NCI-H1105 (cell line): ENCODE measurements around the gene BRWD1.
"Not testable (repeated sequence)": the region's sequence is repeated elsewhere in the genome, so short reads cannot be mapped to it uniquely, and the experiment has no call there.

Experiments used
- DNase-seq: peaks from one replicate; lab custom pipeline; 2025; lab: John Stamatoyannopoulos, UW

Gene BRWD1

GRCh38 chr21:39282911-39283310, 30.5 kb downstream of the BRWD1 start:
- DNase-seq: no peak

DNA sequence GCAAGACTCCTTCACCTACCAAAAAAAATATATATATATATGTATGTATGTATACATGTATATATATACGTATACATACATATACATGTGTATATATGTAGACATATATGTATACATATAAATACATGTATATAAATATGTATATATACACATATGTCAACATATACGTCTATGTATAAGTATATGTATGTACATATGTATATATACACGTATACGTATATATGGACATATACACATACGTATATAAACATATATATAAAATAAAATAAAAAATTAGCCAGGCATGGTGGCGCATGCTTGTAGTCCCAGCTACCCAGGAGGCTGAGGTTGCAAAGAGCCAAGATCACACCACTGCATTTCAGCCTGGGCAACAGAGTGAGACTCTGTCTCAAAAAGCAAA, 31.6 kb downstream of the BRWD1 start:
- DNase-seq: no peak

- DNase-seq: no peak
These were observed 32.2 kb downstream of the BRWD1 start for GRCh38 chr21:39281207-39281606.

- DNase-seq: no peak
These were observed 43.8 kb downstream of the BRWD1 start for GRCh38 chr21:39269620-39270019.

DNA sequence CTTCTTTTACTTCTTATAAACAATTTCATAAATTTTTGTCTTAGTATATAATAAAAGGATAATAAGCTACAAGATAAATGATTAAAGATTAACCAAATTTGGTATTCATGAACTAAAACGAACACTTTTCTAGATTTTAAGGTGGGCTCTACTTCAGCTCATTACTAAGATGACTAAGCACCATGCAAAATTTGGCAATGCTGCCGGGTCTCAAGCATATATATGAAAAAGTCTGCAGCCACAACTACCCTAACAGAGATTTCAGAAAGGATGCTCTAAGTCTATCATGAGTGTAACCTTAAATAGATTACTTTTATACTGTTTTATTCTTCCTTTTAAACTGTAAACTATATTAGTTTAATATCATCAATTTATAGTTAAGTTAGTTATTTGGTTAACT, 47.8 kb downstream of the BRWD1 start:
- DNase-seq: no peak

DNA sequence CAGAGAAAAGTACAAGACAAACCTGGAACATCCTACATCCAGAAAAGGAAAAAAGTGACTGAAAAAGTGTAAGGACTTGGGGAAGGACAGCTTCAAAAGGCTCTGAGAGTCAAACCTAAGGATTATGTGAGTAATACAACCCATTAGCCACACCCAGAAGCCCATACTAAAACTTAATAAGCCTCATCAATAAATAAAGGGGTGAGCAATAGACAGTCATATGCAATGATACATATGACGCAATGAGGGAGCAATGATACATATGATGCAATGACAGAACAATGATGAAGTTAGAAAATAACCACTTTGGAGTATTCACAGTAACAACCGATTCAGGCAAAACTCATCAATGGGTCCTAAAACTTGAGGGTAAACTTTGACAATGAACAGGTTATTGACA, 50.1 kb downstream of the BRWD1 start:
- no peak for DNase-seq

- no peak for DNase-seq
These were observed 55.2 kb downstream of the BRWD1 start for GRCh38 chr21:39258207-39258606.

DNA sequence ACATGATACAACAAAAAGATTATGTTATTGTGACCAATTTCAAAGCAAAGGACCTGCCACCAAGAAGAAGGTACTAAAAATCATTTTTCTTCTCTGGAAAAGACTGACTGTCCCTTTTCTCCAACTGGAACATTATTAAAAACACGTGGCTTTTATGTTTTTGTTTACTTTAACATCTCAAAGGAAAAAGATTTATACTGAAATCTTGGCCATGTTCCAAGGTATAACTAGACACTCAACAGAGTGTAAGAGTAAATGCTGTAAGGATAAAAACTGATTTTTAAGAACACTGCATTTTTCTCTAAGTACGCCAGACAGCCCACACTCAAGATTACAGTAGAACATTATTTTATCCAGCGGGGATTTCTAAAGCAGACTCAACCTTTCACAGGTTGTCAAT, 62.1 kb downstream of the BRWD1 start:
- DNase-seq: peak; percentile 16

DNA sequence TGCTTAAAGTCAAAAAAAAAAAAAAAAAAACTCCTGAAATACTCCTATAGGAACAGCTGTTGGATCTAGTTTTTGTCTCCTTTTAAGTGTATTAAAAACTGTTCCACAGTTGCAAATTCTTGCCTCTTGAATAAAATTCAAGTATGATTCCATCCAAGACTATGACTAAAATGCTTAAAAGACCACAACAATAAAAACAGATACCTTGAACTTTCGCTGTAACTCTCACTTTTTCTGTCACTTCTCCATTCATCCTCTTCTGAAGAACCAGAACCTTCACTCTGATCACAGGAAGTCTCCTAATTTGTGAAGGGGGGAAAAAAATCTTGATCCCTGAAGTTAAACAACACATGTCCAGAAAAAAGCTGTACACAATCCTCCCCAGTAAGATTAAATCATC, 75.2 kb downstream of the BRWD1 start:
- no peak for DNase-seq

DNA sequence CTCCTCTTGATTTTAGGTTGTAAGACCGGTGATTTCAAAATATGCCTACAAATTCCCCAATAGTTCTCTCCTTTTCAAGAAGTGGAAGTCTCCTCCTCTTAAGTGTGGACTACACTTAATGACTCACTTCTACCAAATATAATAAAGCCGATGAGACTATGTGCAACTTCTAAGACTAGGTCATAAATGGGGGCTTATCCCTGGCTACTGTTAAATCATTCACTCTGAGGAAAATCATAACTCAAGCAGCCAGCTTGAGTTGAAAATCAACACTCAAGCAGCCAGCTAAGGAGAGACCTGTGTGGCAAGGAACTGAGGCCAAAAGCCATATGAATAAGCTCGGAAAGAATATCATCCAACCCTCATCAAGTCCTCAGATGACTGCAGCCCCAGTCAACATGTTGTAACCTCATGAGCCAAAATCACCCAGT, 80.6 kb downstream of the BRWD1 start:
- DNase-seq: no peak

GRCh38 chr21:39224930-39225329, 88.5 kb downstream of the BRWD1 start:
- DNase-seq: no peak

DNA sequence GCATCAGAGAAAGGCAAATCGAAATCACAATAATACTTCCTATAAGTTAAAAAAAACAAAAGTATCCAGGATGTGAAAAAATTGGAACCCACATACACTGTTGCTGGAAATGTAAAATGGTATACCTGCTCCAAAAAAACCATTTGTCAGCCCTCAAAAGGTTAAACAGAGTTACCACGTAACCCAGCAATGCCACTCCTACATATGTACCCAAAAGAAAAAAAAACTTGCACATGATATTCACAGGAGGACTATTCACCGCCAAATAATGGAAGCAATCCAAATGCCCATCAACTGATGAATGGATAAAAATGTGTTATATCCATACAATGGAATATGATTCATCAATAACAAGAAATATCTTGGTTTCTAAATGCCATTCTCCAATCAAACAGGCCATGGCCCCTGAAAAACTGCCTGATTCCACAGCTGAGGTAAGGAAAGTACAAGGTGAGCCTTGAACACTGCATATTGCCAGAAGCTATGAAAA, 91.4 kb downstream of the BRWD1 start:
- no peak for DNase-seq

- DNase-seq: no peak
These were observed 92.0 kb downstream of the BRWD1 start for GRCh38 chr21:39221282-39221996.

DNA sequence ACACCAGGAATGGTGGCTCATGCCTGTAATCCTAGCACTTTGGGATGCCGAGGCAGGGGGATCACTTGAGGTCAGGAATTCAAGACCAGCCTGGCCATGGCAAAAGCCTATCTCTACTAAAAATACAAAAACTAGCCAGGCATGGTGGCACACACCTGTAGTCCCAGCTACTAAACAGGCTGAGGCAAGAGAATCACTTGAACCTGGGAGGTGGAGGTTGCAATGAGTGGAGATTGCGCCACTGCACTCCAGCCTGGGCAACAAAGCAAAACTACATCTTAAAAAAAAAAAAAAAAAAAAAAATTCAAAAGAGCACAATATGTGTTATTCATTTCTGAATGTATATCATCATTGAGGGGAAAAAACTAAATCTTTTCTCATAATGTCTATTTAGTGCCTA, 92.6 kb downstream of the BRWD1 start:
- DNase-seq: not testable (repeated sequence)

DNA sequence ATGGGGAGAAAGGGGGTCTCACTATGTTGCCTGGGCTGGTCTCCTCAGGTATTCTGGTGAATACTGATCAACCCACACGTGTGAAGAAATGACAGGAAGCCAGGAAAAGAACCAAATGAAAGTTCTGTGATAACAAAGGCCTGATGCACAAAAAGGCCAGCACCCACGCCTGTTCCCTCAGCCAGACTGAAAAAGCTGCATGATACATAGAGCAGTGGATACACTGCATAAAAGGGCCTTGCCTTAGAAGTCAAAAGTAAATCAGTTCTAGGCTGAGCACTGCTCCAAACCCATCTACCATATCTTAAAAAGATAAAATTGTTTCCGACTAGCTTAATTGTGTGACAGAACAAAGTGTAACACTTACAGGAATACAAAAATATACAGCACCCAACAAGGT, 93.3 kb downstream of the BRWD1 start:
- DNase-seq: no peak

DNA sequence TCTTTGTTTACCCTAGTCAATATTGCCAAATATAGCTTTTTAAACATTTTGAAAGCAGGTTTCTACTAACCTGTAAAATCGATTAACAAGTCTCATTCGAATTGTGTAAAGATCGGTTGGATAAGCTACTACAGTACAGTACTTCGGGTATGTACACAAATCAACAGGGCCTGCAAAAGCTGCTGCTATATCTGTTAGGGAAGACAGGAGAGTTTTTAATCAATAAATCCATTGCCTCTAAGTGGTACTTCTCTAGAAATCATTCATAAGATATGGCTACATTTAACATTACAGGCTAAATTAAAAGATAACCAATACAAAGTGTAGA, 95.4 kb downstream of the BRWD1 start:
- no peak for DNase-seq

- DNase-seq: no peak
These were observed 95.9 kb downstream of the BRWD1 start for GRCh38 chr21:39217356-39218081.

- DNase-seq: no peak
These were observed 97.1 kb downstream of the BRWD1 start for GRCh38 chr21:39216290-39216689.

DNA sequence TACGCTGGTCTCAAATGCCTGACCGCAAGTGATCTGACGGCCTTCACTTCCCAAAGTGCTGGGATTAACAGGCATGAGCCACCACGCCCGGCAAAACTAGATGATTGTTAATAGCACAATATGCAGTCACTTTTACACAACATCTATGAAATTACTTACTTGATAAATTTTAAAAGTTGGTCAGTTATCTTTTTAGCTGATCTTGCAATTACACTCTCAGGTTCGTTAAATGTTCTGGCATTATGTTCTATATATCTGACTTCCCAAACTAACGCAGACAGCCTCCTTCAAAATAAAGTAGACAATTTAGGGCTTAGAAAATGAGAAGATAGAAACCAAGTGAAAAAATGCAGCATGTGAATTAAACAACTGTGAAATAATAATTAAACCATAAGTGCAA, 98.4 kb downstream of the BRWD1 start:
- no peak for DNase-seq

DNA sequence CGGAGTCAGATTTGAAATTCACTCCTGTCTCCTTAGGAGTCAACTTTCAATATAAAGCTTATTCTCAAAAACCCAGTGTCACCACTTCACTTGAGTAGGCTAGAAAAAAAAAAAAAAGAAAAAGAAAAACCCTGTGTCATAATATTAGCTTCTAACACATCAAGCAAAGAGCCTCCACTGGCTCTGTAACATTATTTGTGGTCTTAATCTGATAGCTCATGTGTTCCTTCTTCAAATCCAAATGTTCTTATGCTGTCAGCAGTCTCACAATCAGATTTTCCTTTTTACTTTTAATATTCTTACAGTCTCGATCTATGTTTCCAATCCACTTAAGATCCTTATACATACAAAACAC, 104.1 kb downstream of the BRWD1 start:
- no peak for DNase-seq

- DNase-seq: no peak
These were observed 104.7 kb downstream of the BRWD1 start for GRCh38 chr21:39208624-39209333.

DNA sequence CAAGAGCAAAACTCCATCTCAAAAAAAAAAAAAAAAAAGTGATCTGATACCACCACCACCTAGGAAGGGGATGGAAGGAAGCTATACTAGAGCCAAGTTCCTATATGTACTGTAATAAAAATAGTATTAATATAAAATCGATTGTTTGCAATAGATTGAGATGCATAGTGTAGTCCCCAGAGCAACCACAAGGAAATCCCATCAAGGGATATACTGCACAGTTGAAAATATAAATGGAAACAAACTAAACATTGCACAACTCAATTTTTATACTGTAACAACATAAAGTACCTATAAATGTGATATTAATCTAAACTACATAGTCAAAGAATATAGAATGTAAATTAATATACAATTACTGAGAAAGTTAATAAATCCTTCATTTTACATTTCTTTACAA, 109.3 kb downstream of the BRWD1 start:
- no peak for DNase-seq

DNA sequence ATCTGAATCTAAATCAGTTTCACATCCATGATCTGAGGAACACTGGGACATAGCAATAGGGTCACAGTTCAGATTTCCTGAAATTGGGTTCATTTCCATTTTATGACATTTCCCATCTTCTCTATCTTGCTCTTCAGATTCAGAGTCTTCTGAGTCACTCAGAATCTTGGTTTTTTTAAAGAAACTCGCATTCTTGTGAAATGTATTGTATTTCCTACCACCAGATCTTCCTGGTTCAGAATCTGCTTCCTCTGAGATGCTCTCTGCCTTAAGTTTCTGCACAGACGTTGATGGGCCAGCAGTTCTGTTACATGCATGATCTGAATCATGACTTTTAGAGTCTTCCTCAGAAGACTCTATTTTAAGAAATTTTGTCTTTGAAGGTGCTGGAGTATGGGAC, 114.6 kb downstream of the BRWD1 start:
- no peak for DNase-seq
